GM19324 (cell line): ENCODE measurements around the gene PAH.
"Not testable (repeated sequence)": the region's sequence is repeated elsewhere in the genome, so short reads cannot be mapped to it uniquely, and the experiment has no call there.

Experiments used
- ATAC-seq: cut with Tn5 transposase; IDR thresholded peaks from one replicate; pipeline ENCODE4 v1.9.1; 2021; ENCODE audit warnings: mild to moderate bottlenecking, moderate library complexity; ENCODE audit not compliant: unreplicated experiment, low FRiP score

PAH gene

DNA sequence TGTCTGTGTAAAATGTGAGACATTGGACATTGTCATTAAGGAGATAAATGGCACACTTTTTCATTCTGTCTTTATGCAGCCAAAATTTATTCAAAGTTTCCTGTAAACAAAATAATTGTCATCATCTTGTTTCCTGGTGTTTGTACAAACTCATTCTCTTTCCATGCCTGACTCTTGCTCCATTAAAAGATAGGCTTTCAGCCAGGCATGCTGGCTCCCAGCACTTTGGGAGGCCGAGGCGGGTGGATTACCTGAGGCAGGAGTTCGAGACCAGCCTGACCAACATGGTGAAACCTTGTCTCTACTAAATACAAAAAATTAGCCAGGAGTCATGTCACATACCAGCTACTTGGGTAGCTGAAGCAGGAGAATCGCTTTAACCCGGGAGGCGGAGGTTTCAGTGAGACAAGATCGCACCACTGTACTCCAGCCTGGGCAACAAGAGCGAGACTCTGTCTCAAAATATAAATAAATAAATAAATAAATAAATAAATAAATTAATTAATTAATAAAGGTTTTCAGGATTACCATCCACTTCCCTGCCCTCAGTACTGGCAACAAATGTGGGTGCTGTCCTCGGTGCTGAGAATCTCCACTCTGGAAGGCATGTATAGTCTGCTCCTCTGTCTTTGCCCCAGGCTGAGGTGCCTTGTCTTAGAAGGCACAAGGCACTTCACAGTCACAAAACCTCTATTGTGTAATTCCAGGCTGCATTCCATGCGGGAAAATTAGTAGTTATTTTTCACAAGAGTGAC, 83.2 kb downstream of the PAH start:
- ATAC-seq, result no peak

DNA sequence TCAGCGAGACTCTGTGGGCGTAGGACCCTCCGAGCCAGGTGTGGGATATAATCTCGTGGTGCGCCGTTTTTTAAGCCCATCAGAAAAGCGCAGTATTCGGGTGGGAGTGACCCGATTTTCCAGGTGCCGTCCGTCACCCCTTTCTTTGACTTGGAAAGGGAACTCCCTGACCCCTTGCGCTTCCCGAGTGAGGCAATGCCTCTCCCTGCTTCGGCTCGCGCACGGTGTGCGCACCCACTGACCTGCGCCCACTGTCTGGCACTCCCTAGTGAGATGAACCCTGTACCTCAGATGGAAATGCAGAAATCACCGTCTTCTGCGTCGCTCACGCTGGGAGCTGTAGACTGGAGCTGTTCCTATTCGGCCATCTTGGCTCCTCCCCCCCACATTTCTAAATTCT, 84.2 kb downstream of the PAH start:
- not testable (repeated sequence) for ATAC-seq

DNA sequence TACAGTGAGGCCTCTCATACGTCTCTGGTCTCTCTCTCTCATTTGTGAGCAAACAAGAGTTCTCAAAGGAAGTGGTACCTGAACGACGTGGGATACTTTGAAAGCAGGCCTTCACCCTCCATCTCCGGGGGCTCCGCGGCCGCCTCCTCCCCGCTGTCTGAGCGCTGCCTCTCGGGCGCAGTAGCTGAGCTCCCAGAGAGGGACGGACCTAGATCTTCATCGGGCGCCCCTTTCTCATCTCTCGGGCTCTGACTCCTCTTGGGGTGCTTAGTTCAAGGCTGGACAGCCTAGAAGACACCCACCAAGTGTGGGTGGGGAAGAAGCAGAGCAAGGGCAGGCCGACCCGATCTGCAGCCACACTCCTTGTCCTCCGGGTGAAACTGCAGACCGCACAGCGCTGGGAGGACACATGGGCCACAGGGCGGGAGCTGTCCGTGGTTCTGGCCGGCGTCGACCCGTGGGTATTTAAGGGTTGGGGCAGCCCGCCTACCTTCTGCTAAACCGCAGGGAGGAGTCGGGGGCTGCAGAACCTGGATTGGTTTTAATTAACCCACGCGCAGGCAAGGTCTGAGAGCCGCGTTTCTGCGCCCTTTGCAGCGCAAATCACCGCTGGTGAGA, 92.7 kb downstream of the PAH start:
- no peak for ATAC-seq

DNA sequence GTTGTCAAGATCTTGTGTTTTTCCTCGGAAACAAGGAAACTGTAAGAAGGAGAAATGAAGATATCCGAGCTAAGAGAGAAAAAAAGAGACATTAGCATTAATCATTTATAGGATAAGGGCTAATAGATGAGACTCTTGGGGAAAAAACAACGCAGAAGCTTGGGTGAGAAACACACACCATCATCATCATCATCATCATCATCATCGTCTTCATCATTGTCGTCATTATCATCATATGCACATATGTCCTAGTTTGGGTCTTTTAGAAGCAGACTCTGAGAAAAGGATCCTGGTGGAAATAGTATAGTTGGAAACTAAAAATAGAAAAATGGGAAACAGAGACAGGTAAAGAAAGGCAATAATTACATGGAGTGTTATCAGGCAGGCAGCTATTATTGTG, 95.9 kb downstream of the PAH start:
- ATAC-seq, result no peak

DNA sequence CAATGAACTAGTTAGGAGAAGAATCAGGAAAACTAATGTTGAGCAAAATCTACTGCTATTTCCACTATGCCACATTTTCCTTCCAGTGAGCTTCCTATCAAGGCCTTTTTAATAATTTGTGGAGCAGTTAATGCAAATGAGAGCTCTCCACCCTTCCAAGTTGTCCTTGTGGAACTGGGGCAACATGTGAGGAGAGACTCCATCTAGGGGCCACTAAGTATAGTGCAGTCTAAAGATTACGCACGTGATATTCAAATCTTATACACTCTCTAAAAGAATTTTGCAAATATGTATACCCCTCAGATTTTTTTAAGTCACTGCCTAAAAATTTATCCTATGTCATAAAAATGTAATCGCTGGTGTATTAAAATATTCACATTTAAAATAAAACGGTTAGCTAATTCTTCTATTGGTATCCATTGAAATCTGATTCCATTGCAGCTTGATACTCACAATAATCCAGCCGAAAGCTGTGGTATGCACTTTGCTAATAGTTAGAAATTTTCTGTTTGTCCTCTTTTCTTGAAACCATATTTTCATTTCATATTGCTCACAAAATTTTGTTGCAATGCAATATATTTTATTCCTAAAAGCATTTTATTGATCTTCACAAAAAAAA, 100.1 kb downstream of the PAH start:
- ATAC-seq, result no peak

DNA sequence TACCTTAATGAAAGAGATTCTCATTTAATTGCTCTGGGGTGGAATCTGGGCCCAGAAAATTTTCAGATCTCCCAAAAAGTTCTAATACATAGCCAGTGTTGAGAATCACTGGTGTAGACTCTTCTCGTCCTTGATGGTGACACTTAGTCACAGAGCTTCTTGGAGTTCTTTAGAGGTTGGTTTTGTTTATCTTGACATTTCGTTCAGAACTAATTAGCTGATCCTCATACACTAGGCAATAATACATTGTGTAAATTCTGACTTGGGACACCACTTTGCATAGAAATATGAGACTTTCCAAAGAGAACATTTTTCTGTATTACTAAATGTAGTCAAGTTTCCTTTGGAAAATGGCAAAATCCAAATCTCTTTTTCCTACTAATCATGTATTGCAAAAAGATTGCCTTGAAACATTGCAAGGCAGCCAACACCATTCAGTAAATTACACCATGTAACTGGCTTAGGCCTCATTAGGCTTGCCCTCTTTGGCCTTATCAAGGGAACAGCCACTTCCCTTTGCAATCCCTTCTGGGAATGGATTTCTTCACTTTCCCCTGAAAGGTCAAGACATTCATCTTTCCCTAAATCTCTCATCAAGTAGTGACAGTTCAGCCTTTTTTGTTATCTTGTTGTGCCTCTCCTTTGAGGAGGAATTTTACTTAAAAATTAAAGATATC, 102.2 kb downstream of the PAH start:
- no peak for ATAC-seq

DNA sequence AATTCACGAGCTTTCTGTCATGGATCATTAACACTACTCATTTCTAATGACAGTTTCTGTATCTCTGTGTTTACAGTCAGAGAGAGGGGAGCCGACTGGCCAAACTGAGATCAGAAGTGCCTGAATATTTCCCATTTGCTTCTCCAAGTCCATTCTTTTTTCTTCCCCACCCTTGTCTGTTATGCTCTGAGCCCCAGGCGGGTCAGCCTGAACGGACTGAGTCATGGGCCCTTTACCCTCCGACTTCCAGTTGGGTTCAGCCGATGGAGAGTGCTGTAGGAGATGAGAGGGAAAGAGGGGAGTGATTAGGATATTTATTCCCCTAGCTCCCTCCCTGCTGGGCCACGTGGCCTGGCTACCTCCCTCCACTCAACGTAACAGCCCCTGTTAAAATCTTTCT, 104.7 kb downstream of the PAH start:
- ATAC-seq, result no peak

DNA sequence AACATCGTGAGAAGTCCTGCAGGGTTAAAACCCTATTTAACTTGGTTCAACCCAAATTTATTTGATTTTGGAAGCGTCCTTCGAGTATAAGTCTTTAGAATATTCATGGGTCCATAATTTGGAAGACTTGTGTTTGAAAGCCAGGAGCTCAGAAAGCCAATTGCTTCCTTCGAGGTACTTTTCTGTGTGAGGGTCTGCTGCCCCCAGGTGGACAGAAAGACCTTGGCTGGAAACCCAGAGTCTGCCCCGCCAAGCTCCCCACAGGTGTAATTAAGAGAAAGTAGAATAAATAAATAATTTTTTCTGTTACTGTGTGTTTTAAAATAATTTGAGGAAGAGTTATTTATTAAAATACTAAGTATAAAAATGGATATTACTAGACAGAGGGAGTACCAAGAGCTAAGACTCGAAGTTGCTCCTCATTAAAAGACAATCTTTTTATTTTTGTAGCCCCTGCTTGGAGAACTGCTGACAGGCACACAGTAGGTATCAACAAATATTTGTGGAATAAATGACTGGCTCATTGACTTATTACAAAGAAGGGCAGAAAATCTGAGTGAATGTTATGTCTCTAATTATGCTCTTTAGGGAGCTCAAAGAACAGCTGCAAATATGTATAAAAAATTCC, 105.8 kb downstream of the PAH start:
- no peak for ATAC-seq

DNA sequence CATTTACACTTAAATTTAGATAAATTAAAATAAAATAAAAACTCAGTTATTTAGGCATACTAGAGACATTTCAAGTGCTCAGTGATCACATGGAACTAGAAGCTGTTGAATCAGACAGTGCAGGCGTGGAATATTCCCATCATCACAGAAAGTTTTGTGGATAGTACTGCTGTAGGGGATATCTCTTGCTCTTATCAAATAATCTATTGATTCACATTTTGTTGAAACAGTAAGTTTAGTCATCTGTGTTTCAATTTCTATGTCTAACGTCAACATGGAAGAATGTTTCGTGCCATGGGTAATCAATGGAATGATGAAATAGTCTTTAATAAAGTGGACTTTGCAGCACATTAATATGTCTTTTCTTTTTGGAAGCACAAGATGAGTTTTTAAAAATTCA, 108.6 kb downstream of the PAH start:
- no peak for ATAC-seq

DNA sequence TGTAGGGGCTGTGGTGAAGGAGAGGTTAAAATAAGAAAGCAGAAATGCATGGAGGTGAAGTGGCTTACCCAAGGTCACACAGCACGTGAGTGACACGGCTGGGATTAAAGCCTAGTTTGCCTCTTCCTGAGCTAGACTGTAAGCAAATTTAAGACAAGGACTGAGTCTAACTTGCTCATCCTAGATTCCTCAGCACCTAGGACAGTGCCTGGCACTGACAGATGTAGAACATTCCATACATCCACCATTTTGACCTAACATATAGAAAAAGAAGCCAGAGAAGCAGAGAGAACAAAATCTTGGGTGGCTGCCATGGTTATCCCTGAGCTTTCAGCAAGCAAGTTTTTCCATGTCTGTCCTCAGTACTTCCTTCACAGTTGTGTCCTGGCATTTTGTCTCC, 110.5 kb downstream of the PAH start:
- ATAC-seq, result no peak

DNA sequence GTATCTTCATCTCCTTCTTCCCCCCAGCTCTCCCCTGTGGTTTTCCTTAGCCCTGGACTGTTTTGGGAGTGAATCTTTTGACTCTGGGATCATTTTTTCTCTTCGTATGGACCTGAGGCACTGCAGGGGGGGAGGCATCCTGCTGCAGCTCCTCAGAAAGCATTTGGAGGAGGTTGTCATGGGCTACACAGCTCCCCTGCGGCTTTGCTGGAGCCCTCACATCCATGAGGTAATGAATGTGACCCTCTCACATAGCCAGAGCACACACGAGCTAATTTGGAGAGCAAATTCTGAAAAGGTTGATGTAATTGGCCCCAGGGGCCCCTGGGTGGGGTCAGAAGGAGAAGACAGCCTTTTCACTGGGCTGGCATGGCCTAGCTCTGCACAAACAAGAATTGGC, 110.9 kb downstream of the PAH start:
- no peak for ATAC-seq

DNA sequence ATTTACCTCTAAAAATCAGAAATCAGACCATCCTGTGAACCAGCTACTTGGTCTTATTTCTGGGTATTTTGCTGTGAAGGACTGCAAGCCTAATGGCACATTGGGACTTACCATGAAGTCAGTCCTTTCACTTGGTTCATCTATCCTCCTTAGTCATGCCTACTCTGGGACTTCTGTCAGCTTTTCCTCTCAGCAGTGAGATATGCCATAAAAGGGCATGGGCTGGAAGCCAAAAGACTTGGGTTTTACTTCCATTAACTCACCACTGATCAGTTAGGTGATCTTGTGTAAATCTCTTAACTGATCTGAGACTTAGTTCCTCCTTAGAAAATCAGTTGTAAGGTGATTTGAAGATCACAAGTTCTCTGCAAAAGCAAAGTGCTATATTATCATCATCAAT, 116.5 kb downstream of the PAH start:
- ATAC-seq, result no peak

DNA sequence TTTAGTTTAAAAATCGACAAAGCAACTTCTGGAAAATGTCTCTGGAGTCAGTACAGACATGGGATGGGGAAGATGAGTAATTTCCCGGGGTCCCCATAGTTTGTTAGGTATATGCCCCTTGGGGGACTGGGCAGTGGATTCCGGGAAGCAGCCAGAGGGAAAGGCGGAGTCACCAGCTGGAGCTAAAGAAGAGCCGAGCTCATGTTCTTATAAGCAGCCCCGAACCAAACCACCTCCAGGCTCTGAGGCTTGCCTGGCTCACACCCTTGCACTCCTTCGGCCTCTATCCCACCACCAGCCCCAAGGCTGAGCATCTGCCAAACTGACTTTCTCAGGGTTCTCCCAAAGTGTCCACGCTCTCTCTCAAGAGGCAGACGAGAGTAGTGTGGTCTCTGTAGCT, 117.8 kb downstream of the PAH start:
- ATAC-seq, result no peak

DNA sequence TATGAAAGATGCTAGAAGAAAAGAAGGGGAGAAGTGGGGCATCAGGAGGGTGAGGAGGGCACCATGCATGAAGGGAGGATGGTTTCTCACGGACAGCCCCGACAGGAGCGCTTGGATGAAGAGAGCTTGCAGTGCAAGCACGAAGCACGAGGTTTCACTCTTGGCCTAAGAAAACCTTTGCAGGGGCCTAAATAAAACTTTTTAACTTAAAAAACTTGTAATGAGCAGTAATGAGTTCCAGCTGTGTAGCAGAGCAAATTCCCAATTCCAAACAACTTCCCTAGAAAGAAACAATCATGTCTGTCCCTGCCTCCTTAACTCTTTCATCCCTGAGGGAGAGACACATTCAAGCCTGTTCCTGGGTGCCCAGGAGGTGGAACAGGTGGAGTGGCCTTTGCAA, 119.5 kb downstream of the PAH start:
- no peak for ATAC-seq

DNA sequence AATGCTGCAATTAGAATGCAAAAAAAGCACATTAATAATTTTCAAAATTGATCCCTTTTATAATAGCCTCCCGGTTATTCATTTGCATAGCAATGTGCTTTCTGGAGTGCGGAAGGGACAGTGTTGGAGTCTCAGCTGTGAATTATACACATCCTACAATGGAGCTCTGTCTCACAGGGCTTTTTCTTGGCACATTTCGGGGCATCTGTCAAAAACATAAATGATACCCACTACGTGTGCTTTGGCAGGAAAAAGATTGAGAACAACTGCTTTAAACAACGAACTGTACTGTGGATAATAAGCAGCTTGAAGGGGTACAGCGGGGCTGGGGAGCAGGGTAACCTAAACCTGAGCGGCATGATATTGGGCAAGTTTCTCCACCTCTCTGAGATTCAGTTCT, 123.1 kb downstream of the PAH start:
- no peak for ATAC-seq
